Tibial artery (tissue), 4 donors: ENCODE measurements around the gene BABAM2.

Source experiments
- DNase-seq, 2 donors: peaks; one replicate each; pipeline ENCODE4 v3.0.0-alpha.2; 2019
- H3K27ac ChIP-seq, 2 donors: fragments of 200-600 bp; sonication (generic) in 1 of 2; 1 replicate in 1 of 2; 2 replicates in 1 of 2; pipeline ENCODE4 v1.5.1; 2018 to 2019; ENCODE audit warnings: mild to moderate bottlenecking in 1 of 2
- H3K27me3 ChIP-seq, 2 donors: fragments of 200-600 bp; sonication (generic) in 1 of 2; one replicate each; pipeline versions ENCODE4 v1.5.1 to v1.6.0; 2016 to 2019
- H3K36me3 ChIP-seq, 3 donors: fragments of 200-600 bp; sonication (generic) in 2 of 3; one replicate each; pipeline ENCODE4 v1.5.1; 2016 to 2019; ENCODE audit warnings: mild to moderate bottlenecking in 2 of 3
- H3K4me1 ChIP-seq, 4 donors: fragments of 200-600 bp; sonication (generic) in 2 of 4; 1 replicate in 3 of 4; 2 replicates in 1 of 4; pipeline ENCODE4 v1.5.1; 2016 to 2019
- H3K4me3 ChIP-seq, 2 donors: fragments of 200-600 bp; sonication (generic) in 1 of 2; 1 replicate in 1 of 2; 2 replicates in 1 of 2; pipeline ENCODE4 v1.5.1; 2018 to 2019; ENCODE audit warnings: mild to moderate bottlenecking in 2 of 2
- H3K9me3 ChIP-seq, 3 donors: fragments of 200-600 bp; sonication (generic) in 1 of 3; one replicate each; pipeline ENCODE4 v1.5.1; 2016 to 2019
- intact Hi-C: fragments of 100-400 bp; cut with DNase I; formaldehyde crosslinking; loops from one replicate; pipeline ENCODE4 v1.15.0; 2023; ENCODE audit warnings: low total_unique reads
- TF ChIP-seq, protein P1 (sequence below), 2 experiments: fragments of 200-600 bp in 1 of 2; fragments of 450-650 bp in 1 of 2; IDR thresholded peaks; one replicate each; pipeline ENCODE4 v1.5.1; 2017 to 2019; ENCODE audit warnings: antibody characterized with exemption in 2 of 2, mild to moderate bottlenecking in 1 of 2, moderate library complexity in 1 of 2

BABAM2 gene

DNA sequence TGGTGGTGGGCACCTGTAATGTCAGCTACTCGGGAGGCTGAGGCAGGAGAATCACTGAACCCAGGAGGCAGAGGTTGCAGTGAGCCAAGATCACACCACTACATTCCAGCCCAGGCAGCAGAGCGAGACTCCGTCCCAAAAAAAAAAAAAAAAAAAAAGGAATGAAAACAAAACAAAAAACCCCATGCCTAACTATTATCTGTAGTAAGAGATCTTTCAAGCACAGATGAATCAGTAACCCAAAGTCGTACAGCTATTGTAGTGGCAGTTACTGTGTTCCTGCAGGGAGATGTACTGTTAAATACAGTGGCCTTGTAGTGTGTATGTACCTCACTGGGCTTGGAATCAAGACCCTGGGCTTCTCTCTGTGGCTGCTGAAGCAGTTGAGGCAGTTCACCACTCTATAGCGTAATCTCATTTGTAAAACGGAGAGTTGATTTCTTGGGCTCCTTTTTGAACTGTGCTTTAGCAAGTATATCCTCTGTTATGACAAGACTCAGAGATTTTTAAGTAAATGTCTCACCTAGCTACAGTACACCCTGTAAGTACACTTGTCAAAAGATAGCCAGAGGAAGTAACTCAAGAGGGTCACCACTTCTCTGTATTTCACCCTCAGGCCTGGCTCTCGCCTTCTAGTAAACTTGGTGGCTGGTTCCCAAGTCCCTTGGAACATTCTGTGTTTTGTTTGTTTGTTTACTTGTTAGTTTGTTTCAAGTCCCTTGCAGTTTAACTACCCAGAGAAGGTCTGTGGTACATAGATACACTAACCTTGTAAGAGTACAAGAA is 392.5 kb downstream of the BABAM2 start:
- intact Hi-C loops, result no loop called here
- no peak overlapping the region for H3K27ac ChIP-seq
- DNase-seq, result no peak

GRCh38 chr2:28283861-28284260 is 393.3 kb downstream of the BABAM2 start:
- Histone ChIP-seq H3K4me3 (no peak overlapping the region), H3K9me3 (no peaks in the 10 kb centered on the region), H3K36me3 (no peaks in the 10 kb centered on the region), H3K27ac (no peak overlapping the region), H3K4me1 (peaks cover 0 to 27% (median 12%) of the 10 kb centered on the region in 4 donors), H3K27me3 (no peaks in the 10 kb centered on the region)
- TF ChIP-seq, protein P1, sequence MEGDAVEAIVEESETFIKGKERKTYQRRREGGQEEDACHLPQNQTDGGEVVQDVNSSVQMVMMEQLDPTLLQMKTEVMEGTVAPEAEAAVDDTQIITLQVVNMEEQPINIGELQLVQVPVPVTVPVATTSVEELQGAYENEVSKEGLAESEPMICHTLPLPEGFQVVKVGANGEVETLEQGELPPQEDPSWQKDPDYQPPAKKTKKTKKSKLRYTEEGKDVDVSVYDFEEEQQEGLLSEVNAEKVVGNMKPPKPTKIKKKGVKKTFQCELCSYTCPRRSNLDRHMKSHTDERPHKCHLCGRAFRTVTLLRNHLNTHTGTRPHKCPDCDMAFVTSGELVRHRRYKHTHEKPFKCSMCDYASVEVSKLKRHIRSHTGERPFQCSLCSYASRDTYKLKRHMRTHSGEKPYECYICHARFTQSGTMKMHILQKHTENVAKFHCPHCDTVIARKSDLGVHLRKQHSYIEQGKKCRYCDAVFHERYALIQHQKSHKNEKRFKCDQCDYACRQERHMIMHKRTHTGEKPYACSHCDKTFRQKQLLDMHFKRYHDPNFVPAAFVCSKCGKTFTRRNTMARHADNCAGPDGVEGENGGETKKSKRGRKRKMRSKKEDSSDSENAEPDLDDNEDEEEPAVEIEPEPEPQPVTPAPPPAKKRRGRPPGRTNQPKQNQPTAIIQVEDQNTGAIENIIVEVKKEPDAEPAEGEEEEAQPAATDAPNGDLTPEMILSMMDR (IDR thresholded peaks at IDR 0.05), result no peak
- no peak for DNase-seq
- intact Hi-C loops, result no loop called here

More for the DNA sequence above, 392.5 kb downstream of the BABAM2 start:
- H3K9me3 ChIP-seq, result no peaks in the 10 kb centered on the region
- no peak overlapping the region for H3K4me3 ChIP-seq
- H3K36me3 ChIP-seq, result no peaks in the 10 kb centered on the region
- TF ChIP-seq, protein P1 (IDR thresholded peaks at IDR 0.05), result no peak
- H3K4me1 ChIP-seq, result peaks cover 0 to 22% (median 12%) of the 10 kb centered on the region in 4 donors
- H3K27me3 ChIP-seq, result no peaks in the 10 kb centered on the region

DNA sequence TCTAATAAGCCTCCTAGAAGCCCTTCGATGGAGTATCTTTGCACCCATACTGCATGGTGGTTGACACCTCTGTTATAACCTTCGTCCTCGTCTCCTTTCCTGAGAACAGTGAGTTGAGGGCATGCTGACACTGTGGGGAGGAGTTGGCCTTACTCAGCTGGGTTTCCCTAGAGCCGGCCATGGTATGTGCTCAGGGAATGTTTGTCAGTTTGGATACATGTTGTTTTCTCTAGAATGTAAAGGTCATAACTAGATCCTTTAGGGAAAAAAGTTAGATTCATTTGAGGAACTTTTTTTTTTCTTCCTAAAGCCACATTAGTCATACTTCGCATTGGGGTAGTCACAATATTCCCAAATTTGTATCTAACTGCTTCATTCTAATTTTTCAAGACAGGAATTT is 396.1 kb downstream of the BABAM2 start:
- Histone ChIP-seq H3K4me3 (no peak overlapping the region), H3K4me1 (peaks cover 0 to 27% (median 12%) of the 10 kb centered on the region in 4 donors), H3K27ac (peak overlapping the region; percentile 66 to 68), H3K9me3 (no peaks in the 10 kb centered on the region), H3K36me3 (no peaks in the 10 kb centered on the region), H3K27me3 (no peaks in the 10 kb centered on the region)
- DNase-seq, result no peak
- intact Hi-C loops, result no loop called here
- TF ChIP-seq, protein P1 (IDR thresholded peaks at IDR 0.05), result no peak

DNA sequence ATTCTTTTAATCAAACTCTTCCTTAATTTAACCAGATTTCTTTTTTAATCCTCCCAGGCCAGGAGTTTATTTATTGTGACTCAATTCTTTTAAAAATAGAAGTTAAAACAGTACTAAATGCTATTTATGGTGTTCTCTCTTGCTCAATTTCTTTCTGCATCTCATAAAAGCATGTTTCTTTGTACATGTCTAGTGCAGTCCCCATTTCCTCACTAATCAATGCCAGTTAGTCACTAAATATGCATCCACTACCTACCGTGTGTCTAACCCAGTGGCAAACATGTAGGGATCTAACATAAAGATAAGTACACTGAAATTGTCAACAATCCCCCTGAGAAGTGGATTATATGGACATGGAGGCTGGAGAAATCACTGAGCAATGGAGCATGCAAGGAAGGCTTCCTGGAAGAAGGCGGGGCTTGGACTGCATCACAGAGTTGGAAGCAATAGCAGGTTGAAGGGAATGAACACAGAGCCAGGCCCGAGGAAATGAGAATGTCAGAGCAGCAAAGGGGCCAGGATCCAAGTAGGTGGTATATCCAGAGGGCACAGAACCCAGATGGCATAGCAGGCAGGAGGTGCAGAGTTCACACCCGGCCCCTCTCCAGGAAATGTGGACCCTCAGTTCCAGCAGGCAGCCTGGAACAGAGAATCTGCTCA is 396.9 kb downstream of the BABAM2 start:
- TF ChIP-seq, protein P1 (IDR thresholded peaks at IDR 0.05), result no peak
- Histone ChIP-seq H3K9me3 (no peaks in the 10 kb centered on the region), H3K4me1 (peaks cover 0 to 27% (median 12%) of the 10 kb centered on the region in 4 donors), H3K36me3 (no peaks in the 10 kb centered on the region), H3K27me3 (no peaks in the 10 kb centered on the region), H3K4me3 (no peak overlapping the region), H3K27ac (peak overlapping the region; percentile 66 to 68)
- DNase-seq, result no peak
- intact Hi-C loops, result no loop called here

GRCh38 chr2:28288620-28289019 is 398.1 kb downstream of the BABAM2 start:
- DNase-seq, result no peak
- no peak overlapping the region for H3K27ac ChIP-seq
- no peaks in the 10 kb centered on the region for H3K27me3 ChIP-seq
- H3K9me3 ChIP-seq, result no peaks in the 10 kb centered on the region
- TF ChIP-seq, protein P1 (IDR thresholded peaks at IDR 0.05), result no peak
- no peaks in the 10 kb centered on the region for H3K36me3 ChIP-seq
- peaks cover 0 to 27% (median 12%) of the 10 kb centered on the region in 4 donors for H3K4me1 ChIP-seq
- no peak overlapping the region for H3K4me3 ChIP-seq
- intact Hi-C loops, result no loop called here
